Kidney (tissue), 14 donors: Measurements from ENCODE around the gene DEUP1. TPM values are rescaled to one million over a fixed set of nuclear protein-coding genes. Genes with fewer than 3 reads are reported as not detected.

Experiments used
- DNase-seq, 5 donors: peaks; one replicate each; pipeline ENCODE4 v3.0.0-alpha.2; 2013 to 2020
- FAIRE-seq: peaks from 2 replicates; lab custom pipeline; 2012; peaks lifted over from hg19 to GRCh38; lab: Jason Lieb, UNC
- H3K27ac ChIP-seq, 2 donors: one replicate each; pipeline ENCODE4 v1.7.0; 2013; ENCODE audit warnings: low read depth in 2 of 2, low read length in 2 of 2, inconsistent platforms in 1 of 2
- H3K27me3 ChIP-seq: one replicate; pipeline ENCODE4 v1.7.1; 2013; ENCODE audit warnings: low read length, inconsistent platforms; ENCODE audit not compliant: control insufficient read depth, insufficient read depth
- H3K36me3 ChIP-seq, 3 donors: one replicate each; pipeline versions ENCODE4 v1.7.0 to v1.7.1; 2013; ENCODE audit warnings: low read length in 3 of 3, control low read depth in 1 of 3, inconsistent platforms in 1 of 3; ENCODE audit not compliant: insufficient read depth in 3 of 3, control insufficient read depth in 2 of 3
- H3K4me1 ChIP-seq, 3 donors: one replicate each; pipeline versions ENCODE4 v1.7.0 to v1.7.1; 2013; ENCODE audit warnings: low read length in 3 of 3, inconsistent platforms in 1 of 3, low read depth in 1 of 3; ENCODE audit not compliant: control insufficient read depth in 2 of 3, insufficient read depth in 2 of 3
- H3K4me3 ChIP-seq, 3 donors: one replicate each; pipeline versions ENCODE4 v1.7.0 to v1.8.1; 2013; ENCODE audit warnings: low read length in 3 of 3, control low read depth in 1 of 3, inconsistent platforms in 1 of 3
- H3K9ac ChIP-seq, 3 donors: one replicate each; pipeline versions ENCODE4 v1.7.0 to v1.7.1; 2013; ENCODE audit warnings: low read length in 3 of 3, control low read depth in 1 of 3, inconsistent platforms in 1 of 3
- H3K9me3 ChIP-seq, 3 donors: one replicate each; pipeline versions ENCODE4 v1.7.0 to v1.7.1; 2013; ENCODE audit warnings: low read length in 3 of 3, control low read depth in 1 of 3, inconsistent platforms in 1 of 3; ENCODE audit not compliant: control insufficient read depth in 2 of 3, insufficient read depth in 1 of 3
- CTCF ChIP-seq: IDR thresholded peaks from 3 replicates; pipeline ENCODE4 v1.5.1; 2012; ENCODE audit warnings: mild to moderate bottlenecking, moderate library complexity, borderline replicate concordance; ENCODE audit not compliant: insufficient read depth; ENCODE audit errors: extremely low read depth
- intact Hi-C: fragments of 100-400 bp; cut with DNase I; formaldehyde crosslinking; loops from one replicate; pipeline ENCODE4 v1.11.1; 2022
- polyA plus RNA-seq: library from polyadenylated mRNA; stranded (reverse); fragments of 350-450 nt; fragmentation: Illumina TruSeq; extraction: RNeasy Lipid Tissue Mini Kit (QIAGEN cat#74804); gene quantifications from one replicate; pipeline ENCODE4 v1.2.3, GENCODE V29; 2014; ENCODE audit warnings: low read depth, low replicate concordance; ENCODE audit not compliant: insufficient read depth
- total RNA-seq: library from RNA; stranded (reverse); fragmentation: NEBNext Ultra II Directional; extraction: Animal tissue kit (Norgen Biotek cat#: 25700); gene quantifications from one replicate; pipeline ENCODE4 v1.2.1, GENCODE V29; 2021
- donor health status: control.
- donor health status: control.
- donor health status: control.
- donor health status: control.
- donor health status: control.
- donor health status: DM: yes; HTN: yes; CAD: no.
- donor health status: Normal renal cell carcinoma (clear cell type).

The DEUP1 gene
- total and polyA plus RNA-seq, 2 donors from 2014 or later, result 0.57 to 0.88 TPM

DNA sequence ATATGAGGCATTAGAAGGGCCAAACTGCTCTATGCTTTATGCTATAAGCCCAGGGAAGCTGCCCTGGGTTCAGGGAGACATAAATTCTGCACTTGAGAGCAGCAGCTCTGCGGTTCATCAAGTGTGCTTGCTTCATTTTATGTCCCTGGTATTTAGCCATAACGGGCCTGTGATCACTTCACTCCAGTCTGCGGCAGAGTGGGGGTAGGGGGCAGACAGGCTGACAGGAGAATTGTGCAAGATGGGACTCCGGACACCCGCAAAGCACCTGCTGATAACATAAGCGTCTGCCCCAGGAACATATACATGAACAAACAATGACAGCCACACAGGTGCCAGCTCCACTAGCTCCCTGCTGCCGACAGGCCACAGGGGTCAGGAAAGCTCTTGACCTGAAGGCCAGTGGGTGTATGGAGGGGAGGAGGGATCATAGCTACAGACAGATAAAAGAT lies 156.5 kb downstream of the DEUP1 start:
- TF ChIP-seq CTCF, result no peak
- intact Hi-C loops, result no loop called here
- Histone ChIP-seq H3K4me3 (no peak overlapping the region), H3K9ac (no peak overlapping the region), H3K9me3 (no peaks in the 10 kb centered on the region), H3K27ac (no peak overlapping the region), H3K36me3 (no peaks in the 10 kb centered on the region), H3K4me1 (no peaks in the 10 kb centered on the region), H3K27me3 (no peaks in the 10 kb centered on the region)
- DNase-seq, result no peak
- FAIRE-seq, result no peak

Other genes with a start within 250 kb of the DEUP1 start
- gene SLC36A4, start 132.8 kb upstream of the DEUP1 start, total RNA-seq, result 19.4 TPM
- 8.2 TPM for gene SLC36A4, start 132.8 kb upstream of the DEUP1 start, polyA plus RNA-seq
- 33.0 TPM for gene SMCO4, start 212.6 kb downstream of the DEUP1 start, total RNA-seq
- gene SMCO4, start 212.6 kb downstream of the DEUP1 start, polyA plus RNA-seq, result 102 TPM